Mesodermal cell (in vitro differentiated cells): ENCODE results near the gene PRUNE2.

Experiments
- H3K27ac ChIP-seq: 2 replicates; pipeline ENCODE4 v1.7.0; 2013; ENCODE audit warnings: mild to moderate bottlenecking, low read depth, low read length, moderate library complexity; ENCODE audit not compliant: severe bottlenecking
- H3K36me3 ChIP-seq: 2 replicates; pipeline ENCODE4 v1.7.1; 2013; ENCODE audit warnings: mild to moderate bottlenecking, low read length, moderate library complexity; ENCODE audit not compliant: control insufficient read depth, insufficient read depth
- H3K4me1 ChIP-seq: one replicate; pipeline ENCODE4 v1.7.1; 2013; ENCODE audit warnings: mild to moderate bottlenecking, low read length; ENCODE audit not compliant: insufficient read depth, control insufficient read depth, poor library complexity, severe bottlenecking
- H3K4me3 ChIP-seq: 2 replicates; pipeline ENCODE4 v1.7.0; 2013; ENCODE audit warnings: low read length, control low read depth, mild to moderate bottlenecking; ENCODE audit not compliant: insufficient read depth, poor library complexity, severe bottlenecking; ENCODE audit errors: extremely low read depth
- H3K9me3 ChIP-seq: 2 replicates; pipeline ENCODE4 v1.7.1; 2013; ENCODE audit warnings: mild to moderate bottlenecking, low read length, moderate library complexity; ENCODE audit not compliant: control insufficient read depth
- WGBS, 2 experiments: methylation state at CpG; one replicate each; pipeline ENCODE4 v1.1.5; 2013; ENCODE audit warnings: missing lambda C conversion rate in 2 of 2; ENCODE audit not compliant: insufficient coverage in 2 of 2; 5-methylcytosine and 5-hydroxymethylcytosine counted together

The PRUNE2 gene

DNA sequence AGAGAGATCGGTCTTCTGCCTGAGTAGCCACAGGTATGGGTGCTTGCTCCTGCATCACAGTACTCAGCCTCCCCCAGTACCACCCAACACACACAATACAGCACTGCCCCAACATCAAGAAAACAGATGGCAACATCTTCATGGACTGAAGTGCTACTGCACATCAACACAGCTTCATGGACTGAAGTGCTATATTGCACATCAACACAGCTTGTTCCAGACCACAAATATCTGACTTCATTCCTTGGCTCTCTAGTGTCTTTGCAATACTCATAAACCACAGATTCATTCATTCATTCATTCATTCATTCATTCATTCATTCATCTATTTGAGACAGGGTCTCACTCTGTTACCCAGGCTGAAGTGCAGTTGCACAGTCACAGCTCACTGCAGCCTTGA, 172.8 kb downstream of the PRUNE2 start:
- Histone ChIP-seq H3K9me3 (no peaks in the 10 kb centered on the region), H3K27ac (no peak overlapping the region), H3K4me1 (no peaks in the 10 kb centered on the region), H3K36me3 (no peaks in the 10 kb centered on the region), H3K4me3 (no peak overlapping the region)
- 100% methylated on average over 1 of the region's 1 CpG; no CpG with 5 or more reads in 1 of the 2 experiments for WGBS, 2 experiments

DNA sequence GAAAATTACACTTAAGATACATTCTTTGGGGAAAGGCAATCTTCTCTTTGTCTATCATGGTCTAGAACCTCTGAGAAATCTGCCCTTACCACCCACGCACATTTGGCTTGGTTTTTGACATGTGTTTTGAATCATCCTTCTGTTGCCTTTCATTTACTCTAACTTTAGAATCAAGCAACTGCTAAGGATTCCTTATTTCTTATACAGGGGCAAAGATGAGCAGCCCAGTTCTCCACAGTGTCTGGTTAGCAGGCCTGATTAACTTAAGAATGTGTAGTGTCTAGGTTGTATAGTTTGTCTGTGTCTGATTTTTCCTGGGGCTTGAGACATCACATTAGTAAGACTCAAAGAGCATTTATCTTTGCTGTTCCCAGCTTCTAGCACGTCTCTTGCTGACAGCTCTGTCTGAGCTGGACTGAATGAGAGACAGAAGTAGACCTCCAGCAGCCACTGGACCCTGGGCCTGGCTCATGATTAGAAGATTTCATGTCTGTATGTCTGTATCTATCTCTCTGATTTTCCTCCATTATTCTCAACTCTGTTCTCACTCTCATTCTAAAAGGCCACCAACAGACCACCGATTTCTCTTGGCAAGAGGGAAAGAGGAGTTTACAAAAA, 173.5 kb downstream of the PRUNE2 start:
- 76% methylated on average over 2 of the region's 3 CpGs; no CpG with 5 or more reads in 1 of the 2 experiments for WGBS, 2 experiments
- no peaks in the 10 kb centered on the region for H3K4me1 ChIP-seq
- H3K36me3 ChIP-seq: no peaks in the 10 kb centered on the region
- H3K9me3 ChIP-seq: no peaks in the 10 kb centered on the region
- H3K27ac ChIP-seq: no peak overlapping the region
- no peak overlapping the region for H3K4me3 ChIP-seq

DNA sequence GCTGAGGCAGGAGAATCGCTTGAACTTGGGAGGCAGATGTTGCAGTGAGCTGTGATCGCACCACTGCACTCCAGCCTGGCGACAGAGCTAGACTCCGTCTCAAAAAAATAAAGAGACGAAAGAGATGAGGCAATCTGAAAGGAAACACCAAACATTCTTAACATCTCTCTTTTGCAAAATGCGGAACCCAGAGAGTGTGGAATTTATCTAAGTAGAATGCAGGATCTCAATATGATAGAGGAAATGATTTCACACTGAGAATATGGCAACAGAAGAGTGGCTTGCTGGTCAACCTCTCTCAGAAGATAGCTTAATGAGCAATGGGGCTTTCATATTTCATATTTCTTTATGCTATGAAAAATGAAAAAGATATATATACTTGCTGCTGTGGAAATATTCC, 175.1 kb downstream of the PRUNE2 start:
- Histone ChIP-seq H3K9me3 (no peaks in the 10 kb centered on the region), H3K36me3 (no peaks in the 10 kb centered on the region), H3K4me3 (no peak overlapping the region), H3K27ac (no peak overlapping the region), H3K4me1 (no peaks in the 10 kb centered on the region)
- 96 to 100% methylated on average over 1 to 2 of the region's 6 CpGs for WGBS, 2 experiments

DNA sequence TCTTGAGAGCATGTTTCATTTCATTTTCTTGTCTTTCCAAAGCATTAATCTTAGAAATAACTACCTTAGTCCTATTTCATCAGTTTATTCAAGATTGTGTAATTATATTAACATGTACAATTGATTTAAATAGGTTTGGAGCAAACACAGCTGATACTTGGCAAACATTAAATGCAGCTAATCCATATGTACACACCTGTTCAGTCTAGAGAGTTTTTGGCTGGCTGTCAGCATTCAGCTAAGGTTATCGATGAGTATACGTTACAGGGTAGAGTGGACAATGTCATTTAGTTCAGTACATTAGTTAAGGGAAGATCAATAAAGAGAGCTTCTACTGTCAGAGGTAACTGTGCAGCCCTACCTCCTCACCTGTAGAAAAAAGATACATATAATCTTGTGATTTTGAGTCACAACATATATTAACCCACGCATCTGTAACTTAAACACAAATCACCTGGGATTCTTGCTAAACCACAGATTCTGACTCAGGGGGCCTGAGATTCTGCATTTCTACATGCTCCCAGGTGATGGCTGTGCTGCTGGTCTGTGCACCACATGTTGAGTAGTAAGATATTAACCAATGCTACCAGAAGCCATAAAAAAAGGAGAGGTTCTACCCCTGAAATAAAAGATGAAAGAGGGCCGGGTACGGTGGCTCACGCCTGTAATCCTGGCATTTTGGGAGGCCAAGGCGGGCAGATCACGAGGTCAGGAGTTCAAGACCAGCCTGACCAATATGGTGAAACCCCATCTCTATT, 175.8 kb downstream of the PRUNE2 start:
- no peaks in the 10 kb centered on the region for H3K36me3 ChIP-seq
- H3K9me3 ChIP-seq: no peaks in the 10 kb centered on the region
- no peak overlapping the region for H3K4me3 ChIP-seq
- WGBS, 2 experiments: 91 to 96% methylated on average over 6 of the region's 8 CpGs
- H3K4me1 ChIP-seq: no peaks in the 10 kb centered on the region
- no peak overlapping the region for H3K27ac ChIP-seq

DNA sequence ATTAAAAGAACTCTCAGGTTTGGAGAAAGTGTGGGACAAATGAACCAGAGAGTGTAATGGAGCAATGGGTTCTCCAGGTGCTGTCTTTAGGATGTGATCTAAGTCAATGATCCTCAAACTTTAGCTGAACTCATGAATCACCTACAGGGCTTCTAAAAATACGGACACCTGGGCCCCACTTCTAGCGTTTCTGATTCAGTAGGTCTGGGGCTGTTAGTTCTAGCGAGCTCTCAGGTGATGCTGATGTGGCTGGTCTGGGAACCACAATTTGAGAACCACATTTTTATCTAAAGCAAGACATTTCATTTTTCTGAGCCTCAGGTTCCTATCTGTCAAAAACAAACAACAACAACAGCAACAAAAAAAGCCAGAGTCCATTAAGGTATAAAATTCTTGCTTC, 176.8 kb downstream of the PRUNE2 start:
- no peaks in the 10 kb centered on the region for H3K9me3 ChIP-seq
- no peaks in the 10 kb centered on the region for H3K36me3 ChIP-seq
- H3K4me3 ChIP-seq: no peak overlapping the region
- no peaks in the 10 kb centered on the region for H3K4me1 ChIP-seq
- H3K27ac ChIP-seq: no peak overlapping the region
- WGBS, 2 experiments: 82 to 100% methylated on average over 3 of the region's 3 CpGs

DNA sequence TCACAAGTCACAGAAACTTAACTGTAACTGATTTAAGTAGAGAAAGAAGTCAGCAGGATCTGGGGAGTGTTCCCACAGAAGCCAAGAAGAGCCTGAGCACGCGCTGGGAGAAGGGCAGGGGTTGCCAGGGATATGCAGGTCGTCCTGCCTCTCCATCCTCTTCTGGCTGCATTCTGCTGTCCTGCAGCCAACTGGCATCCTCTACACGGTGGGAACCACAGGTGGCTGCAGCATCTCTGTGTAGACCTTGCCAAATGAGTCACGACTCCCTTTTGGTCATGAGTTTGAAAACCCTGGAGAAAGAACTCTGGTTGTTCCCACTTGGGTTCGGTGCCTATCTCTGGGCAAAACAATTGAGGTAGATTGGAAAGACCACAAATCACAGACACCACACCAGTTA, 180.0 kb downstream of the PRUNE2 start:
- H3K27ac ChIP-seq: no peak overlapping the region
- no peak overlapping the region for H3K4me3 ChIP-seq
- H3K9me3 ChIP-seq: no peaks in the 10 kb centered on the region
- whole genome bisulfite sequencing, 2 experiments: 64 to 74% methylated on average over 5 of the region's 6 CpGs
- H3K36me3 ChIP-seq: no peaks in the 10 kb centered on the region
- H3K4me1 ChIP-seq: no peaks in the 10 kb centered on the region

DNA sequence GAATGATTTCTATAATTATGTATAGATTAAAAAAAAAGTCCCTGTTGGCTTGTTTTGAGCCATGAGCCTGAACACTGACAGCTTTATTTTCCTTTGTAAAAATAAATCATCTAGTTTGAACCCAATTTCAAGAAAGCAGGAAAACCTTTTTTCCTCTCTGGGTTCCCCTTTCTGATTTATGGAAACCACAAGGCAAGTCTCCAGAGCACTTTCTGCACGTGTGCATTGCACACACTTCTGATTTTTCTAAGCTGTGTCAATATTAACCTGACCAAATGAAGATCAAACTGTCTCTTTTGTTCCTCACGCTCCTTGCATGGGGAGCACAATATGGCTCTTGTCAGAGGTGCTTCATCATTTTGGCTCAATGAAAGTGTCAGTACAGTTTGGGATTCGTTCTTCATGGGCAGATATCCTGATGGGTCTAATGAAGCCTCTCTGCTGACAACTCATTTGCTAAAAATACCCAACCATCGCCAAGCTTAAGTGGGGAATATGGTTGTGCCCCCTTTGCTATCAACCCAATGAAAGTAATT, 180.8 kb downstream of the PRUNE2 start:
- no peaks in the 10 kb centered on the region for H3K4me1 ChIP-seq
- no peaks in the 10 kb centered on the region for H3K36me3 ChIP-seq
- H3K27ac ChIP-seq: no peak overlapping the region
- H3K9me3 ChIP-seq: no peaks in the 10 kb centered on the region
- no peak overlapping the region for H3K4me3 ChIP-seq
- 84 to 100% methylated on average over 1 to 3 of the region's 4 CpGs for WGBS, 2 experiments

DNA sequence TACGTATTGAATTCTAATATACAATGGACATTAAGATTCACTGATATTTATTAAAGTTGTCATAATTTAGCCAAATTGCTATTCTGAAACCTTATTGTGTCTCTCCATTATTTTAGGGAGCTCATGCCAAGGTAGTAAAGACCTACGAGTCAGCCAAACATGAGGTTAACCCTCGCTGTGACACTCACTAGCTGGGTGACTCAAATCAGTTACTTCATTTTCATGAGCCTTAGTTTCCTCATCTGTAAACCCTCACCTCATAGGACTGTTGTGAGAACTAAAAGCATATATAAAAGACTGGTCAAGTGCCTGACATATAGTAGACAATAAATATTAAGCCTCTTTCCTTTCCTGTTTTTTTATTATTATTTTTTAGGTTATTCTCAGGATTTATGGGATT, 185.7 kb downstream of the PRUNE2 start:
- Histone ChIP-seq H3K36me3 (no peaks in the 10 kb centered on the region), H3K4me1 (no peaks in the 10 kb centered on the region), H3K9me3 (no peaks in the 10 kb centered on the region), H3K4me3 (no peak overlapping the region), H3K27ac (no peak overlapping the region)
- WGBS, 2 experiments: 74 to 85% methylated on average over 2 of the region's 3 CpGs

DNA sequence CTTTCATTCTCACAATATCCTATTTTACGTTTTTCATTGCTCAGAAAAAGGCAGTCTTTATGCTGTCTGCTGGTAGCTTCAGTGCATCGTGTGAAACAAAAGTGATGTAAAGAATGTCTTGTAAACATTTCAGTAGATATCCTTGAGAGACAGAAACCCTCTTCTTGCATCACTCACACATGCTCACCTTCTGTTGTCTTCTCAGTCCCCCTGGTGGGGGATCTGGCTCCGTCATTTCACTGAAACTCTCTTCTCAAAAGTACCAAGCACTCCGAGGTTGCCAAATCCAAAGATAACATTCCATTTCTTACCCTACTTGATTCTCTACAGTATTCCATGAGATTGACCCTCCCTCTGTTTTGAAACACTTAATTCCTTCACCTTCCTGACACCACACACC, 187.7 kb downstream of the PRUNE2 start:
- H3K27ac ChIP-seq: no peak overlapping the region
- H3K4me3 ChIP-seq: no peak overlapping the region
- WGBS, 2 experiments: 81 to 86% methylated on average over 2 of the region's 4 CpGs
- H3K4me1 ChIP-seq: no peaks in the 10 kb centered on the region
- H3K9me3 ChIP-seq: no peaks in the 10 kb centered on the region
- H3K36me3 ChIP-seq: no peaks in the 10 kb centered on the region

DNA sequence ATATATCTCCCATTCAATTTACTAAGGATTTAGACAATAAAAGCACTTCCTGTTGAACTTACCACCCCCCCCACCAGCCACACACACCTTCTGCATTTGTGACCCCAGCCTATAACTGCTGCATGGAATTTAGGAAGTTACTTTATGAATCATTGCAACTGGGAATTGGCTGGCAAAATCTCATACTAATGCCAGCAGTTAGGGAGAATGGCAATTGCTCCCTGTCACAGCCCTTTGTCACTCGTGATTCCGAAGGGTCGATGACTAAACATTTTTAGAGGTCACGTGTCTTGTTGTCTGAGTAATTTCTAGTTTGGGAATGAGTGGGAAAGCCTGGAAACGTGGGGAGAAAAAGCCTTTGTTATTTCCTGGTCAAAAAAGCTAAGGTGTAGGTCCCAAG, 188.3 kb downstream of the PRUNE2 start:
- Histone ChIP-seq H3K4me1 (no peaks in the 10 kb centered on the region), H3K9me3 (no peaks in the 10 kb centered on the region), H3K4me3 (no peak overlapping the region), H3K27ac (no peak overlapping the region), H3K36me3 (no peaks in the 10 kb centered on the region)
- 83 to 95% methylated on average over 4 to 5 of the region's 5 CpGs for WGBS, 2 experiments

DNA sequence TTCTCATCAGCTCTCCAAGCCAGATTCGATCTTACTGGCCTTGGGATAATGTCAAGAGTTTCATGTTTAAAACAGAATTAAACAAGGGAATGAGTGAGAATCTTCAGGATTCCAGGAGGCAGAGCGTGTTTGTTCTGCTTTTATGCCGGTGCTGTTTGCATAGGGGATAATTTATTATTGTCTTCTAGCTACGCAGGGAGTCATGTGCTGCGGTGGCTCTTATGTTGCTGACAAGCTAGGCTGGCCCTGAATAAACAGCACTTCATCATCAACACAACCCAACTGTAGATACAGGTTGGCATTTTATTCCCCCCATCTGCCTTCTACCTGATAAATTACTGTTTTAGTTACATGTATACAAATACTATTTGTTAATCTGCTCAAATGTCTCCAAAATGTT, 188.7 kb downstream of the PRUNE2 start:
- Histone ChIP-seq H3K36me3 (no peaks in the 10 kb centered on the region), H3K27ac (no peak overlapping the region), H3K4me3 (no peak overlapping the region), H3K4me1 (no peaks in the 10 kb centered on the region), H3K9me3 (no peaks in the 10 kb centered on the region)
- WGBS, 2 experiments: 83 to 100% methylated on average over 1 to 2 of the region's 5 CpGs
